ENCODE data around the gene DAP. TPM values are rescaled to one million over a fixed set of nuclear protein-coding genes. Genes with fewer than 3 reads are reported as not detected.

DAP gene
- total RNA-seq, 1 experiment from 2014 or later, result 114 TPM

DNA sequence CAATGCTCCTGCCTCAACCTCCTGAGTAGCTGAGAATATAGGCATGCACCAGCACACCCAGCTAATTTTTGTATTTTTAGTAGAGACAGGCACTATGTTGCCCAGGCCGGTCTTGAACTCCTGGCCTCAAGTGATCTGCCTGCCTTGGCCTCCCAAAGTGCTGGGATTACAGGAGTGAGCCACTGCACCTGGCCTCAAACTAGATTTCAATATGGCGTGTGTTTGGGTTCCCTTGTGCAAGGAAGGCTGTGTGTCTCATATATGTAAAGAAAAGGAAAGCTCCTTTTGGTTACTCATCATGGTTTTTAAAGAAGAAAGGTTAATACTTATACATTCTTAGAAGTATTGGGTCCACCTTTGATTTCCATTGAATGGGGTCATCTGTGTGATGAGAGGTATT is 126.5 kb downstream of the DAP start:
- intact Hi-C loops (cut with micrococcal nuclease), result no loop called here
- Mint-ChIP-seq H3K9me3 (ENCODE audit: unreplicated experiment) (peaks cover 10% of the 10 kb centered on the region), H3K36me3 (ENCODE audit: insufficient read depth, unreplicated experiment) (peaks cover 5% of the 10 kb centered on the region), H3K4me3 (ENCODE audit: unreplicated experiment) (no peak overlapping the region), H3K27me3 (ENCODE audit: insufficient read depth, unreplicated experiment) (no peaks in the 10 kb centered on the region), H3K27ac (ENCODE audit: low read depth, unreplicated experiment) (no peak overlapping the region), H3K4me1 (ENCODE audit: insufficient read depth, unreplicated experiment) (peaks cover 25% of the 10 kb centered on the region)
- DNase-seq (ENCODE audit: unreplicated experiment), result no peak
- CTCF ChIA-PET, result interaction anchor here (1.5 kb wide), 1 partner anchor 182 kb away, joined by 4 read pairs; no protein-coding TSS in a partner anchor
- POLR2A ChIA-PET, result no interaction called here
- TF ChIP-seq, protein P1, sequence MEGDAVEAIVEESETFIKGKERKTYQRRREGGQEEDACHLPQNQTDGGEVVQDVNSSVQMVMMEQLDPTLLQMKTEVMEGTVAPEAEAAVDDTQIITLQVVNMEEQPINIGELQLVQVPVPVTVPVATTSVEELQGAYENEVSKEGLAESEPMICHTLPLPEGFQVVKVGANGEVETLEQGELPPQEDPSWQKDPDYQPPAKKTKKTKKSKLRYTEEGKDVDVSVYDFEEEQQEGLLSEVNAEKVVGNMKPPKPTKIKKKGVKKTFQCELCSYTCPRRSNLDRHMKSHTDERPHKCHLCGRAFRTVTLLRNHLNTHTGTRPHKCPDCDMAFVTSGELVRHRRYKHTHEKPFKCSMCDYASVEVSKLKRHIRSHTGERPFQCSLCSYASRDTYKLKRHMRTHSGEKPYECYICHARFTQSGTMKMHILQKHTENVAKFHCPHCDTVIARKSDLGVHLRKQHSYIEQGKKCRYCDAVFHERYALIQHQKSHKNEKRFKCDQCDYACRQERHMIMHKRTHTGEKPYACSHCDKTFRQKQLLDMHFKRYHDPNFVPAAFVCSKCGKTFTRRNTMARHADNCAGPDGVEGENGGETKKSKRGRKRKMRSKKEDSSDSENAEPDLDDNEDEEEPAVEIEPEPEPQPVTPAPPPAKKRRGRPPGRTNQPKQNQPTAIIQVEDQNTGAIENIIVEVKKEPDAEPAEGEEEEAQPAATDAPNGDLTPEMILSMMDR (IDR thresholded peaks at IDR 0.05; ENCODE audit: unreplicated experiment), result no peak
- BruUV-seq (replicated peaks), result no TSS peak

GRCh38 chr5:10634050-10634449 is 127.0 kb downstream of the DAP start:
- H3K36me3 Mint-ChIP-seq (ENCODE audit: insufficient read depth, unreplicated experiment), result peaks cover 6% of the 10 kb centered on the region
- ChIA-PET CTCF (interaction anchor here (0.6 to 1.5 kb wide), 3 partner anchors 31 to 181 kb away, joined by 3 to 4 read pairs (median 3); no protein-coding TSS in a partner anchor), POLR2A (no interaction called here)
- H3K9me3 Mint-ChIP-seq (ENCODE audit: unreplicated experiment), result peaks cover 15% of the 10 kb centered on the region
- no peak for DNase-seq (ENCODE audit: unreplicated experiment)
- no TSS peak for BruUV-seq (replicated peaks)
- intact Hi-C loops (cut with micrococcal nuclease), result no loop called here
- peaks cover 30% of the 10 kb centered on the region for H3K4me1 Mint-ChIP-seq (ENCODE audit: insufficient read depth, unreplicated experiment)
- no peak overlapping the region for H3K4me3 Mint-ChIP-seq (ENCODE audit: unreplicated experiment)
- H3K27ac Mint-ChIP-seq (ENCODE audit: low read depth, unreplicated experiment), result no peak overlapping the region
- TF ChIP-seq, protein P1 (IDR thresholded peaks at IDR 0.05; ENCODE audit: unreplicated experiment), result no peak
- H3K27me3 Mint-ChIP-seq (ENCODE audit: insufficient read depth, unreplicated experiment), result no peaks in the 10 kb centered on the region

GRCh38 chr5:10633271-10634049 is 127.6 kb downstream of the DAP start:
- no peaks in the 10 kb centered on the region for H3K27me3 Mint-ChIP-seq (ENCODE audit: insufficient read depth, unreplicated experiment)
- CTCF ChIA-PET, result interaction anchor here (0.6 to 0.7 kb wide), 3 partner anchors 31 to 1496 kb away, joined by 3 read pairs; no protein-coding TSS in a partner anchor
- no peak overlapping the region for H3K27ac Mint-ChIP-seq (ENCODE audit: low read depth, unreplicated experiment)
- H3K4me1 Mint-ChIP-seq (ENCODE audit: insufficient read depth, unreplicated experiment), result peaks cover 32% of the 10 kb centered on the region
- no TSS peak for BruUV-seq (replicated peaks)
- POLR2A ChIA-PET, result no interaction called here
- H3K36me3 Mint-ChIP-seq (ENCODE audit: insufficient read depth, unreplicated experiment), result peaks cover 6% of the 10 kb centered on the region
- peaks cover 11% of the 10 kb centered on the region for H3K9me3 Mint-ChIP-seq (ENCODE audit: unreplicated experiment)
- DNase-seq (ENCODE audit: unreplicated experiment), result no peak
- TF ChIP-seq, protein P1 (IDR thresholded peaks at IDR 0.05; ENCODE audit: unreplicated experiment), result no peak
- H3K4me3 Mint-ChIP-seq (ENCODE audit: unreplicated experiment), result no peak overlapping the region
- intact Hi-C loops (cut with micrococcal nuclease), result no loop called here

GRCh38 chr5:10632110-10632761 is 128.8 kb downstream of the DAP start:
- no peak overlapping the region for H3K4me3 Mint-ChIP-seq (ENCODE audit: unreplicated experiment)
- ChIA-PET POLR2A (no interaction called here), CTCF (interaction anchor here (0.5 to 0.8 kb wide), 4 partner anchors 125 to 1521 kb away, joined by 3 to 4 read pairs (median 3); no protein-coding TSS in a partner anchor)
- BruUV-seq (replicated peaks), result no TSS peak
- intact Hi-C loops (cut with micrococcal nuclease), result no loop called here
- TF ChIP-seq, protein P1 (IDR thresholded peaks at IDR 0.05; ENCODE audit: unreplicated experiment), result no peak
- DNase-seq (ENCODE audit: unreplicated experiment), result peak; percentile 53
- H3K9me3 Mint-ChIP-seq (ENCODE audit: unreplicated experiment), result peaks cover 9% of the 10 kb centered on the region
- H3K4me1 Mint-ChIP-seq (ENCODE audit: insufficient read depth, unreplicated experiment), result peaks cover 41% of the 10 kb centered on the region
- no peak overlapping the region for H3K27ac Mint-ChIP-seq (ENCODE audit: low read depth, unreplicated experiment)
- no peaks in the 10 kb centered on the region for H3K27me3 Mint-ChIP-seq (ENCODE audit: insufficient read depth, unreplicated experiment)
- peaks cover 6% of the 10 kb centered on the region for H3K36me3 Mint-ChIP-seq (ENCODE audit: insufficient read depth, unreplicated experiment)
